ENCODE data around the gene PCDH19.

Gene PCDH19

GRCh38 chrX:100410901-100411801 is 1.1 kb upstream of the PCDH19 start:
- TF ChIP-seq CTCF (conservative IDR thresholded peaks at IDR 0.05; ENCODE audit: low read depth, low read length) = no peak
- no peak for DNase-seq (ENCODE audit: low read depth)
- no peak overlapping the region for H3K4me3 ChIP-seq (ENCODE audit: low read depth, low read length)

- TF ChIP-seq CTCF (conservative IDR thresholded peaks at IDR 0.05; ENCODE audit: low read depth, low read length) = no peak
- no peak for DNase-seq (ENCODE audit: low read depth)
- H3K4me3 ChIP-seq (ENCODE audit: low read depth, low read length) = no peak overlapping the region
These were observed 1.1 kb downstream of the PCDH19 start for GRCh38 chrX:100408713-100409609.

- H3K4me3 ChIP-seq (ENCODE audit: low read depth, low read length) = no peak overlapping the region
- no peak for DNase-seq (ENCODE audit: low read depth)
- TF ChIP-seq CTCF (conservative IDR thresholded peaks at IDR 0.05; ENCODE audit: low read depth, low read length) = no peak
These were observed 2.0 kb downstream of the PCDH19 start for GRCh38 chrX:100407784-100408712.

- TF ChIP-seq CTCF (conservative IDR thresholded peaks at IDR 0.05; ENCODE audit: low read depth, low read length) = no peak
- H3K4me3 ChIP-seq (ENCODE audit: low read depth, low read length) = no peak overlapping the region
- DNase-seq (ENCODE audit: low read depth) = no peak
These were observed 2.8 kb downstream of the PCDH19 start for GRCh38 chrX:100407147-100407783.

- TF ChIP-seq CTCF (conservative IDR thresholded peaks at IDR 0.05; ENCODE audit: low read depth, low read length) = no peak
- DNase-seq (ENCODE audit: low read depth) = no peak
- no peak overlapping the region for H3K4me3 ChIP-seq (ENCODE audit: low read depth, low read length)
These were observed 4.6 kb downstream of the PCDH19 start for GRCh38 chrX:100405424-100405823.

GRCh38 chrX:100404851-100405250 is 5.2 kb downstream of the PCDH19 start:
- DNase-seq (ENCODE audit: low read depth) = no peak
- H3K4me3 ChIP-seq (ENCODE audit: low read depth, low read length) = no peak overlapping the region
- TF ChIP-seq CTCF (conservative IDR thresholded peaks at IDR 0.05; ENCODE audit: low read depth, low read length) = no peak

Measured in choroid plexus epithelial cell (primary cell).